Measurements from ENCODE around the gene MZF1. TPM values are rescaled to one million over a fixed set of nuclear protein-coding genes. Genes with fewer than 3 reads are reported as not detected.
"Not testable (repeated sequence)": the region's sequence is repeated elsewhere in the genome, so short reads cannot be mapped to it uniquely, and the experiment has no call there.

MZF1 gene
- polyA plus RNA-seq (5.0 to 14.5 TPM (median 7.4 TPM) in 3 replicates), polyA minus RNA-seq (9.5 to 12.9 TPM (median 11.0 TPM) in 3 replicates)
- polyA plus RNA-seq (2011; ENCODE audit: low read depth): 1.5 TPM
- 2.1 and 4.2 TPM in 2 replicates for polyA plus RNA-seq (2011; cell fraction: cytosol; rRNA removed)
- polyA plus RNA-seq (2011; cell fraction: nucleus; rRNA removed): 59.0 and 71.2 TPM in 2 replicates
- polyA plus RNA-seq (2012; ENCODE audit: low replicate concordance): 5.5 and 12.6 TPM in 2 replicates
- polyA minus RNA-seq (2011; cell fraction: cytosol; rRNA and poly(A)+ RNA removed): 9.2 TPM
- polyA minus RNA-seq (2011; cell fraction: nucleus; rRNA and poly(A)+ RNA removed): 16.9 and 18.7 TPM in 2 replicates

- peaks cover 13% of the 10 kb centered on the region for H3K4me1 ChIP-seq (ENCODE audit: control insufficient read depth, extremely low read depth, insufficient read depth, low read length)
- no peaks in the 10 kb centered on the region for H3K9me3 ChIP-seq (ENCODE audit: control insufficient read depth, low read depth, low read length)
- H3K27ac ChIP-seq (ENCODE audit: control insufficient read depth, insufficient read depth, low read length): peak within 1 kb of the TSS; percentile 96
- no peaks in the 10 kb centered on the region for H3K9me1 ChIP-seq (ENCODE audit: control insufficient read depth, extremely low read depth, insufficient read depth, low read length)
- peaks cover 14% of the 10 kb centered on the region for H3K79me2 ChIP-seq (ENCODE audit: control insufficient read depth, insufficient read depth, low read length)
- peaks cover 11 to 17% of the 10 kb centered on the region in 2 experiments for H3K36me3 ChIP-seq (ENCODE audit: control insufficient read depth in 2 of 2, extremely low read depth in 1 of 2, insufficient read depth in 2 of 2, low read length in 2 of 2)
- peak within 1 kb of the TSS; percentile 96 for H3K9ac ChIP-seq (ENCODE audit: control insufficient read depth, extremely low read depth, insufficient read depth, low read length)
- FAIRE-seq (peak; percentile 73), DNase-seq (ENCODE audit: low read depth, low spot score) (peak; percentile 99)
- peak within 1 kb of the TSS; percentile 90 for H2AFZ ChIP-seq (ENCODE audit: control insufficient read depth, low read length)
- peak within 1 kb of the TSS; percentile 92 for H3K4me2 ChIP-seq (ENCODE audit: control insufficient read depth, extremely low read depth, insufficient read depth, low read depth, low read length)
- H3K4me3 ChIP-seq (ENCODE audit: control insufficient read depth in 2 of 3, extremely low read depth in 1 of 3, insufficient read depth in 2 of 3, low read depth in 1 of 3, low read length in 3 of 3): peak within 1 kb of the TSS; percentile 72 to 81 (median 74)
- no peak for TF ChIP-seq EZH2 (IDR thresholded peaks at IDR 0.05; ENCODE audit: low read length)
- TF ChIP-seq, protein P1, sequence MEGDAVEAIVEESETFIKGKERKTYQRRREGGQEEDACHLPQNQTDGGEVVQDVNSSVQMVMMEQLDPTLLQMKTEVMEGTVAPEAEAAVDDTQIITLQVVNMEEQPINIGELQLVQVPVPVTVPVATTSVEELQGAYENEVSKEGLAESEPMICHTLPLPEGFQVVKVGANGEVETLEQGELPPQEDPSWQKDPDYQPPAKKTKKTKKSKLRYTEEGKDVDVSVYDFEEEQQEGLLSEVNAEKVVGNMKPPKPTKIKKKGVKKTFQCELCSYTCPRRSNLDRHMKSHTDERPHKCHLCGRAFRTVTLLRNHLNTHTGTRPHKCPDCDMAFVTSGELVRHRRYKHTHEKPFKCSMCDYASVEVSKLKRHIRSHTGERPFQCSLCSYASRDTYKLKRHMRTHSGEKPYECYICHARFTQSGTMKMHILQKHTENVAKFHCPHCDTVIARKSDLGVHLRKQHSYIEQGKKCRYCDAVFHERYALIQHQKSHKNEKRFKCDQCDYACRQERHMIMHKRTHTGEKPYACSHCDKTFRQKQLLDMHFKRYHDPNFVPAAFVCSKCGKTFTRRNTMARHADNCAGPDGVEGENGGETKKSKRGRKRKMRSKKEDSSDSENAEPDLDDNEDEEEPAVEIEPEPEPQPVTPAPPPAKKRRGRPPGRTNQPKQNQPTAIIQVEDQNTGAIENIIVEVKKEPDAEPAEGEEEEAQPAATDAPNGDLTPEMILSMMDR (optimal IDR thresholded peaks at IDR 0.05 in 1 of 3, IDR thresholded peaks at IDR 0.05 in 1 of 3, conservative IDR thresholded peaks at IDR 0.05 in 1 of 3; ENCODE audit: extremely low read depth in 1 of 3, insufficient read depth in 2 of 3, low read length in 3 of 3): peak in 1 of 3 experiments; percentile 12
- no peaks in the 10 kb centered on the region for H4K20me1 ChIP-seq (ENCODE audit: control insufficient read depth, extremely low read depth, insufficient read depth, low read length)
- dilution Hi-C loops (cut with MboI; ENCODE audit: extremely low pct_ligation_motif_present, low sequenced_read_pairs): no loop called here
- H3K27me3 ChIP-seq (ENCODE audit: control insufficient read depth, extremely low read depth, insufficient read depth, low read length): no peaks in the 10 kb centered on the region
Measured at GRCh38 chr19:58572818-58573657, at the start of gene MZF1. TSS of gene MZF1 (minus strand) at chr19:58573335. CDS start at chr19:58571389, 1,946 bp downstream.

DNA sequence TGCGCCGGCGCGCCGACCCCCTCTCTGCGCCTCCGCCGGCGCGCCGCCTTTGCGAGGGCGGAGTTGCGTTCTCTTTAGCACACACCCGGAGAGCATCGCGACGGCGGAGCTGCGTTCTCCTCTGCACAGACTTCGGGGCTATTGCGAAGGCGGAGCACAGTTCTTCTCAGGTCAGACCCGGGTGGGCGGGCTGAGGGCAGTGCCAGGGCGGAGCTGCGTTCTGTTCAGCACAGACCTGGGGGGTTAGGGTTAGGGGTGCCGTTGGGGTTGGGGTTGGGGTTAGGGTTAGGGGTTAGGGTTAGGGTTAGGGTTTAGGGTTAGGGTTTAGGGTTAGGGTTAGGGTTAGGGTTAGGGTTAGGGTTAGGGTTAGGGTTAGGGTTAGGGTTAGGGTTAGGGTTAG, 34.1 kb upstream of the MZF1 start:
- H3K9me3 ChIP-seq (ENCODE audit: control insufficient read depth, low read depth, low read length); DNase-seq (ENCODE audit: low read depth, low spot score); H3K4me3 ChIP-seq (ENCODE audit: control insufficient read depth in 2 of 3, extremely low read depth in 1 of 3, insufficient read depth in 2 of 3, low read depth in 1 of 3, low read length in 3 of 3); H3K4me1 ChIP-seq (ENCODE audit: control insufficient read depth, extremely low read depth, insufficient read depth, low read length); dilution Hi-C loops (cut with MboI; ENCODE audit: extremely low pct_ligation_motif_present, low sequenced_read_pairs); H3K36me3 ChIP-seq (ENCODE audit: control insufficient read depth in 2 of 2, extremely low read depth in 1 of 2, insufficient read depth in 2 of 2, low read length in 2 of 2); H3K79me2 ChIP-seq (ENCODE audit: control insufficient read depth, insufficient read depth, low read length); H3K4me2 ChIP-seq (ENCODE audit: control insufficient read depth, extremely low read depth, insufficient read depth, low read depth, low read length); H3K27ac ChIP-seq (ENCODE audit: control insufficient read depth, insufficient read depth, low read length); H4K20me1 ChIP-seq (ENCODE audit: control insufficient read depth, extremely low read depth, insufficient read depth, low read length); H2AFZ ChIP-seq (ENCODE audit: control insufficient read depth, low read length); FAIRE-seq; H3K27me3 ChIP-seq (ENCODE audit: control insufficient read depth, extremely low read depth, insufficient read depth, low read length); H3K9me1 ChIP-seq (ENCODE audit: control insufficient read depth, extremely low read depth, insufficient read depth, low read length); H3K9ac ChIP-seq (ENCODE audit: control insufficient read depth, extremely low read depth, insufficient read depth, low read length): not testable (repeated sequence)

All from keratinocyte (primary cell).